Esophagus squamous epithelium (tissue), 5 donors: ENCODE measurements around the gene SMURF2. TPM values are rescaled to one million over a fixed set of nuclear protein-coding genes. Genes with fewer than 3 reads are reported as not detected.

Experiments used
- DNase-seq: peaks from one replicate; lab custom pipeline; 2025; lab: John Stamatoyannopoulos, UW
- H3K27ac ChIP-seq, 4 donors: fragments of 200-600 bp; sonication (generic); one replicate each; pipeline ENCODE4 v1.5.1; 2016 to 2019; ENCODE audit warnings: mild to moderate bottlenecking in 1 of 4
- H3K27me3 ChIP-seq, 4 donors: fragments of 200-600 bp; sonication (generic); 1 replicate in 3 of 4; 2 replicates in 1 of 4; pipeline versions ENCODE4 v1.5.1 to v1.6.0; 2017 to 2021; ENCODE audit warnings: antibody characterized with exemption in 1 of 4
- H3K36me3 ChIP-seq, 3 donors: fragments of 200-600 bp; sonication (generic); one replicate each; pipeline ENCODE4 v1.5.1; 2016 to 2019
- H3K4me1 ChIP-seq, 3 donors: fragments of 200-600 bp; sonication (generic); one replicate each; pipeline ENCODE4 v1.5.1; 2017 to 2019
- H3K4me3 ChIP-seq, 4 donors: fragments of 200-600 bp; sonication (generic); 1 replicate in 3 of 4; 2 replicates in 1 of 4; pipeline ENCODE4 v1.5.1; 2016 to 2019; ENCODE audit warnings: mild to moderate bottlenecking in 2 of 4, moderate library complexity in 1 of 4
- H3K9me3 ChIP-seq, 3 donors: fragments of 200-600 bp; sonication (generic); one replicate each; pipeline ENCODE4 v1.5.1; 2016 to 2019
- POLR2A ChIP-seq, 4 donors: fragments of 450-650 bp; IDR thresholded peaks; one replicate each; pipeline ENCODE4 v1.6.1; 2017; ENCODE audit warnings: antibody characterized with exemption in 4 of 4, mild to moderate bottlenecking in 4 of 4, moderate library complexity in 3 of 4
- WGBS, 2 donors: methylation state at CpG; one replicate each; pipeline ENCODE4 v1.1.5; 2018; 5-methylcytosine and 5-hydroxymethylcytosine counted together
- intact Hi-C: fragments of 100-400 bp; cut with DNase I; formaldehyde crosslinking; loops from one replicate; pipeline ENCODE4 v1.15.0; 2022
- small RNA-seq, 4 donors: library from RNA; depleted of rRNA; stranded (forward); fragments of <200 nt; gene quantifications; one replicate each; pipeline ENCODE3, GENCODE V24; 2016
- total RNA-seq, 4 donors: library from RNA; depleted of rRNA; stranded (reverse); fragments of >200 nt; gene quantifications; one replicate each; pipeline ENCODE4 v1.1.0, GENCODE V29; 2016
- TF ChIP-seq, protein P1 (sequence below), 6 experiments: fragments of 450-650 bp in 4 of 6; fragments of 200-600 bp in 2 of 6; sonication (generic) in 2 of 6; IDR thresholded peaks; one replicate each; pipeline ENCODE4 v1.5.1; 2016 to 2019; ENCODE audit warnings: antibody characterized with exemption in 6 of 6, mild to moderate bottlenecking in 4 of 6, moderate library complexity in 4 of 6
- donor health status: DM: yes; HTN: yes; CAD: no.

Gene SMURF2
- total RNA-seq, 4 donors from 2014 or later: 7.0 to 22.7 (median 13.0) TPM

GRCh38 chr17:64497565-64498035 lies 164.5 kb downstream of the SMURF2 start:
- peak overlapping the region; percentile 65 to 86 (median 72) for H3K4me3 ChIP-seq
- intact Hi-C loops: loop anchor here (10.0 kb wide), 1 partner anchor 73 kb away; no protein-coding TSS in a partner anchor
- peaks cover 5 to 86% (median 56%) of the 10 kb centered on the region in 3 donors for H3K4me1 ChIP-seq
- 39 to 40% methylated on average over 4 of the region's 4 CpGs for WGBS, 2 donors
- H3K27me3 ChIP-seq: no peaks in the 10 kb centered on the region
- peaks cover 18 to 62% (median 35%) of the 10 kb centered on the region in 3 donors for H3K36me3 ChIP-seq
- peak overlapping the region; percentile 81 to 91 (median 89) for H3K27ac ChIP-seq
- no peak for DNase-seq
- no peaks in the 10 kb centered on the region for H3K9me3 ChIP-seq
- TF ChIP-seq, protein P1, sequence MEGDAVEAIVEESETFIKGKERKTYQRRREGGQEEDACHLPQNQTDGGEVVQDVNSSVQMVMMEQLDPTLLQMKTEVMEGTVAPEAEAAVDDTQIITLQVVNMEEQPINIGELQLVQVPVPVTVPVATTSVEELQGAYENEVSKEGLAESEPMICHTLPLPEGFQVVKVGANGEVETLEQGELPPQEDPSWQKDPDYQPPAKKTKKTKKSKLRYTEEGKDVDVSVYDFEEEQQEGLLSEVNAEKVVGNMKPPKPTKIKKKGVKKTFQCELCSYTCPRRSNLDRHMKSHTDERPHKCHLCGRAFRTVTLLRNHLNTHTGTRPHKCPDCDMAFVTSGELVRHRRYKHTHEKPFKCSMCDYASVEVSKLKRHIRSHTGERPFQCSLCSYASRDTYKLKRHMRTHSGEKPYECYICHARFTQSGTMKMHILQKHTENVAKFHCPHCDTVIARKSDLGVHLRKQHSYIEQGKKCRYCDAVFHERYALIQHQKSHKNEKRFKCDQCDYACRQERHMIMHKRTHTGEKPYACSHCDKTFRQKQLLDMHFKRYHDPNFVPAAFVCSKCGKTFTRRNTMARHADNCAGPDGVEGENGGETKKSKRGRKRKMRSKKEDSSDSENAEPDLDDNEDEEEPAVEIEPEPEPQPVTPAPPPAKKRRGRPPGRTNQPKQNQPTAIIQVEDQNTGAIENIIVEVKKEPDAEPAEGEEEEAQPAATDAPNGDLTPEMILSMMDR (IDR thresholded peaks at IDR 0.05): peak in 1 of 6 experiments; percentile 8
- peak in 1 of 4 donors; percentile 17 for TF ChIP-seq POLR2A (IDR thresholded peaks at IDR 0.05)

DNA sequence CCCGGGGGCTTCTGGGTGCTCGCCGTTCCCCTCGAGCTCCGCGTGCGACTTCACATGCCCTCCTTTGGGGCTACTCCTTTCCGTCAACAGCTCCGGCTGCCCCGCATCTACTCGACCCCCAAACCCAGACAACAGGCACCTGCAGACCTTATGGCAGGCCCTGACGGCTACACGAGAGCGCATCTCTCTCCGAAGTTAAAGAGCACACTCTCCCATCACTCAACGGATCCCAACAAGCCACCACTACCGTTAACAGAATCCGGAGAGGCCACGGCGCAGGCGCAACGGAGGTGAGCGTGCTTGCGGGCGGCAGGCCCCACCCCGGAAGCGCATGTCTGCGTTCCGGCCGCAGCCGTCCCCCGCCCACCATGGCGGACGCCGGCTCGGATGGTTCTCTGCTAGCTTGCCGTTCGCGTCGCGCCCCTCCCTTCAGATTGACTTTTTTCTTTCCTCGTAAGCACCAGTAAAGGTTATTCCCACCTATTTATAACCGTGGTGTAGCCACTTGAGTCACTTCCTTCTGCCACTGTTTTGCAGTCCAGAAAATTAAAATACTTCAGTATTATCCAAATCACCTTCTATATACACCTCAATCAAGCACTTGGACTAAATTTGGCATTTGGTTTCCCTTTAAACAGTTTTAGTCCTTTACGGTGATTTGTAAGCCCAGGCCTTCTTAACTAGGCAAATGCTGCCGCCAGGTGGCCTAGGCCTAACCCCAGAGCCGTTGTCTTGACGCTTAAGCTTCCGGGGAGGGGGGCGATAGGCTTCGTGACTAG lies 165.1 kb downstream of the SMURF2 start, which contains the start of gene POLG2:
Gene POLG2, minus strand, starts transcription at position 269 of the 779 bp plus-strand sequence. Its CDS starts 86 bp downstream, at position 183.
- Histone ChIP-seq H3K4me3 (peak within 1 kb of the TSS; percentile 65 to 86 (median 72)), H3K4me1 (peaks cover 5 to 80% (median 50%) of the 10 kb centered on the region in 3 donors), H3K36me3 (peaks cover 18 to 60% (median 30%) of the 10 kb centered on the region in 3 donors), H3K27ac (peak within 1 kb of the TSS; percentile 81 to 91 (median 89)), H3K9me3 (no peaks in the 10 kb centered on the region), H3K27me3 (no peaks in the 10 kb centered on the region)
- intact Hi-C loops: loop anchor here (10.0 kb wide), 1 partner anchor 72 kb away; no protein-coding TSS in a partner anchor
- peak in 3 of 4 donors; percentile 23 to 73 (median 58) for TF ChIP-seq POLR2A (IDR thresholded peaks at IDR 0.05)
- TF ChIP-seq, protein P1 (IDR thresholded peaks at IDR 0.05): peak; percentile 20 to 63 (median 42)
- WGBS, 2 donors: 0 to 1% methylated on average over 8 to 42 of the region's 50 CpGs
- DNase-seq: peak; percentile 52

DNA sequence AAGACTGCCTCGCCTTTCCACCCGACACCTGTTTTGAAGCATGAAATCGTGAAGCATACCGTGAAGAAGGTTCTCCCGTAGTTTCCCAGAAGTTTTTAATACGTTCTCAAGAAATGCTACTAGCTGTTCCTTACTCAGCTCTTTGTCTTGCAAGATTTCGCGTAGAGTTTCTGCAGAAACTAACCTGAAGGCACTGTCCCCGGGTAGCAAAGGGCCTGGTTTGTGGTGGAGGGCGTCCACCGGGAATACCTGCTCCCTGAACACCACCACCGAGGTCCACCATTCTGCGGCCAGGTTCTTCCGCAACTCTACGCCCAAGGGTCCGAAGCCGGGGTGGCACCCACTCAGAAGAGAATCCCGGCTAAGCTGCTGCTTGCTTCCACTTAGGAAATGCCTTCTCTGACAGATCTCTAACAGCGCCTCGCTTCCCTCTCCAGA lies 165.7 kb downstream of the SMURF2 start:
- H3K36me3 ChIP-seq: peaks cover 16 to 60% (median 29%) of the 10 kb centered on the region in 3 donors
- TF ChIP-seq POLR2A (IDR thresholded peaks at IDR 0.05): no peak
- TF ChIP-seq, protein P1 (IDR thresholded peaks at IDR 0.05): no peak
- whole genome bisulfite sequencing, 2 donors: 1% methylated on average over 7 to 9 of the region's 20 CpGs
- no peak for DNase-seq
- peak overlapping the region; percentile 65 to 86 (median 72) for H3K4me3 ChIP-seq
- no peaks in the 10 kb centered on the region for H3K9me3 ChIP-seq
- peak overlapping the region; percentile 81 to 91 (median 89) for H3K27ac ChIP-seq
- intact Hi-C loops: loop anchor here (10.0 kb wide), 1 partner anchor 72 kb away; no protein-coding TSS in a partner anchor
- peaks cover 5 to 74% (median 44%) of the 10 kb centered on the region in 3 donors for H3K4me1 ChIP-seq
- no peaks in the 10 kb centered on the region for H3K27me3 ChIP-seq

Small RNA genes within 50 kb of the gene (small RNA-seq; reads per million reads assigned to genes)
- 0 reads per million in 4 donors for gene AC009994.1

Other genes with a start within 250 kb of the SMURF2 start
- gene MILR1, start 213.2 kb downstream of the SMURF2 start, total RNA-seq: 1 to 10 TPM in 3 of 4 donors, under 1 TPM in 1; 0.79 to 8.1 (median 1.8) TPM
- 10 to 100 TPM in 1 of 4 donors, 1 to 10 TPM in 3; 3.9 to 12.0 (median 8.2) TPM for gene POLG2, start 165.3 kb downstream of the SMURF2 start, total RNA-seq
- gene DDX5, start 156.0 kb downstream of the SMURF2 start, total RNA-seq: 100 to 1,000 TPM; 347 to 847 (median 488) TPM
- 10 to 100 TPM; 10.3 to 44.1 (median 23.6) TPM for gene CEP95, start 155.3 kb downstream of the SMURF2 start, total RNA-seq